Inflammatory macrophage (primary cell): ENCODE data around the gene CHST6.
A peak's percentile ranks its signal among the peaks of the same experiment; 100 is the strongest.
"Not testable (repeated sequence)": the region's sequence is repeated elsewhere in the genome, so short reads cannot be mapped to it uniquely, and the experiment has no call there.

ENCODE experiments used
- DNase-seq, 2 donors: peaks; one replicate each; pipeline ENCODE4 v3.0.0-alpha.2; 2020 to 2022

CHST6 gene

DNA sequence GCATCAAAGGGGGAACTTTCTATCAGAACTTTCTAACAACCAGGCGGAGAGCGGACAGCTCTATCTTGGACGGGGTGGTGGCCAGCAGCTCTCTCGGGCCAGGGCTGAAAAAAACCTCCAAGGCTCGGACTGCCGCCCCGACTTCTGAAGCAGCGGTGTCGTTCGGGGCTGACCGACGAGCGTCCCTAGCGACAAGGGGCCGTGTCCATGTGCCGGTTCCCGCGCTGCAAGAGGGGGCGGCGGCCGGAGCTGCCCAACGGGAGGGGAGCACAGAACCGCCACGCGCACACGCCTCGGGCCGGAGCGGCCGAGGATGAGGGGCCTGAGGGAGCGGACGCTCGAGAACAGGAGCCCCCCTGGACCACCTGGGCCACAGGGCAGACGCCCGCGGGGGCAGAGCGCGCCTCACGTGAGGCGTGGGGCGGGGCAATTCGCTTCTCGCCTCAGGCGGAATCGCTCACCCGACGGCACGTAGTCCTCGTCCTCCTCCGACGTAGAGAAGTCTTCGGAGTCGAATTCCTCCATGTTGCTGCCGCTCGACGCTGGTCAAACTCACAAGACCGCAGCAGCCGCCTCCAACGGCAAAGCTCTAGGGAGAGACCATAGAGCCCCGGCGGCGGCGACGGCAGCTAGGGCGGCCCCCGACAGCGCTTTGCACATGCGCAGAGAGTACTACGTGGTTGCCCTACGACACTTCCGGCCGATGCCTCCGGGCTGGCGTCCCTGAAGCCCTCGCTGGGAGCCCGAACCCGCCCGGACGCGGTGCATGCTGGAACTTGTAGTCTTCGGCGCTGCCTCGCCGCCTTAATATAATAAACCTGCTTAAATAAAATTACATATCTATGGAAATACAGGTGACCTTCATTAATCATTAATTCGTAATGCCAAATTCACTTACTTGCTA is 62.2 kb downstream of the CHST6 start, which contains the start of gene CFDP1:
Gene CFDP1, minus strand, starts transcription at position 676 of the 904 bp plus-strand sequence. Its CDS starts 151 bp downstream, at position 525.
- DNase-seq, result peak; percentile 96 to 98

DNA sequence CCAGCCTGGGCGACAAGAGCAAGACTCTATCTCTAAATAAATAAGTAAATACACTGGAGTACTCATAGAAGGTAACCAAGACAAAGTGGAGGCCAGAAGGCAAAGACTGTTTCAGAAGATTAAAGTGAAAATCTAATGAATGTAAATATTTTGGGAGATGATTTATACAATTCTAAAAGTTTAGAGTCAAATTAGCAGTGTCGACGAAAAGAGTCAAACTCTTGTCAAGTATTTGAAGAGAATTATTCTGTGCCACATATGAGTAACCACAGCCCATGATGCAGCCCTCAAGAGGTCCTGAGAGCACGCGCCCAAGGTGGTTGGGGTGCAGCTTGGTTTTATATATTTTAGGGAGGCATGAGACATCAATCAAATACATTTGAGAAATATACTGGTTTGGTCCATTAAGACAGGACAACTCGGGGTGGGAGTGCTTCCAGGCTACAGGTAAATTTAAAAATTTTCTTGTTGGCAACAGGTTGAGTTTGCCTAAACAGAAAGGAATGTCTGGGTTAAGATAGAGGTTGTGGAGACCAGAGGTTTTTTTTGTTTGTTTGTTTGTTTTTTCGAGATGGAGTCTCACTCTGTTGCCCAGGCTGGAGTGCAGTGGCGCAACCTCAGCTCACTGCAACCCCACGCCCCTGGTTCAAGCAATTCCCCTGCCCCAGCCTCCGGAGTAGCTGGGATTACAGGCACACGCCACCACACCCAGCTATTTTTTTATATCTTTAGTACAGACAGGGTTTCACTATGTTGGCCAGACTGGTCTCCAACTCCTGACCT is 65.4 kb downstream of the CHST6 start:
- DNase-seq, result no peak

DNA sequence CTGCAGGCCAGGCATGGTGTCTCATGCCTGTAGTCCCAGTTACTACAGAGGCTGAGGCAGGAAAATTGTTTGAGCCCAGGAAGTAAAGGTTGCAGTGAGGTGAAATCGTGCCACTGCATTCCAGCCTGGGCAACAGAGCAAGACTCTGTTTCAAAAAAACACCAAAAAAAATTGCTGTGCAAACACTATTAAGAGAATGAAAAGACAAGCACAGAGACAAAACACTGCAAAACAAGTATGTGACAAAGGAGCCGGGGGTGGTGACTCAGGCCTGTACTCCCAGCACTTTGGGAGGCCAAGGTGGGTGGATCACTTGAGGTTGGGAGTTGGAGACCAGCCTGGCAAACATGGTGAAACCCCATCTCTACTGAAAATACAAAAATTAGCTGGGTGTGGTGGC is 68.7 kb downstream of the CHST6 start:
- not testable (repeated sequence) for DNase-seq

DNA sequence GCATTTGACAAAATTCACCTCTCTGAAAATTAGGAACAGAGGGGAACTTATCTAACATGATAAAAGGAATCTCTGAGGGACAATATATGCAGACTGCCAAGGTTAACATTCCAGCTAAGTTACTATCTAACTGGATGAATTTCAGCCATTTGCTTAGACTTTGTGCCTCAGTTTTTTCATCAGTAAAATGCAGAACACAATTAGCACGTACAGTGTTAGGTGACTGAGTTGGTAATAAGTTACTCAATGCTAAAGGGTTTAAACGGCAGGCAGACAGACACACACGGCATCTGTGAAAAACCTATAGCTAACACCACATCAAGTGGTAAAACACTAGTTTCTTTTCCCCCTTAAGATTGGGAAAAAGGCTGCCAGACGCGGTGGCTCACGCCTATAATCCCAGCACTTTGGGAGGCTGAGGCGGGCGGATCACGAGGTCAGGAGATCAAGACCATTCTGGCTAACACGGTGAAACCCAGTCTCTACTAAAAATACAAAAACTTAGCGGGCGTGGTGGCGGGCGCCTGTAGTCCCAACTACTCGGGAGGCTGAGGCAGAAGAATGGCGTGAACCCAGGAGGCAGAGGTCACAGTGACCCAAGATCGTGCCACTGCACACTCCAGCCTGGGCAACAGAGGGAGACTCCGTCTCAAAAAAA is 71.0 kb downstream of the CHST6 start:
- DNase-seq, result not testable (repeated sequence)

DNA sequence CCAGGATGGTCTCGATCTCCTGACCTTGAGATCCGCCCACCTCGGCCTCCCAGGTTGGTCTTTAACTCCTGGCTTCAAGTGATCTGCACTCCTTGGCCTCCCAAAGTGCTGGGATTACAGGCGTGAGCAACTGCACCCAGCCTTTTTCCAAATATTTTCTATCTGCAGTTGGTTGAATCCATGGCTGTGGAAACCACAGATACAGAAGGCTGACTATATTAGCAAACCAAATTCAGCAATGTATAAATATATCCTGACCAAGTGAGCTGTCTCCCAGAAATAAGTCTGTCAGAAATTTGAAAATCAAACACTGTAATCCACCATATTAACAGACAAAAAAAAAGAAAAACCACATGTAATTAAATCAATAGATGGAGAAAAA is 71.5 kb downstream of the CHST6 start:
- no peak for DNase-seq
